Astrocyte (in vitro differentiated cells and primary cell): Measurements from ENCODE around the gene TRIM8. TPM values are rescaled to one million over a fixed set of nuclear protein-coding genes. Genes with fewer than 3 reads are reported as not detected.

Source experiments
- DNase-seq: peaks from one replicate; pipeline ENCODE4 v3.0.0-alpha.2; 2010; ENCODE audit warnings: low read depth
- FAIRE-seq: peaks from 2 replicates; lab custom pipeline; 2011; peaks lifted over from hg19 to GRCh38; lab: Jason Lieb, UNC
- H2AFZ ChIP-seq: 2 replicates; pipeline ENCODE4 v1.6.0; 2012; ENCODE audit warnings: low read depth, low read length, inconsistent platforms
- H3K27ac ChIP-seq: 2 replicates; pipeline ENCODE4 v1.5.1; 2011; ENCODE audit warnings: low read depth, low read length, inconsistent platforms
- H3K27me3 ChIP-seq: 2 replicates; pipeline ENCODE4 v1.6.0; 2011; ENCODE audit warnings: low read length, inconsistent platforms; ENCODE audit not compliant: insufficient read depth
- H3K36me3 ChIP-seq: 2 replicates; pipeline ENCODE4 v1.5.1; 2011; ENCODE audit warnings: low read length, inconsistent platforms; ENCODE audit not compliant: insufficient read depth
- H3K4me1 ChIP-seq: 2 replicates; pipeline ENCODE4 v1.5.1; 2011; ENCODE audit warnings: low read length, inconsistent platforms; ENCODE audit not compliant: insufficient read depth
- H3K4me2 ChIP-seq: 2 replicates; pipeline ENCODE4 v1.6.0; 2012; ENCODE audit warnings: low read length, inconsistent platforms
- H3K4me3 ChIP-seq: 2 replicates; pipeline ENCODE4 v1.5.1; 2011; ENCODE audit warnings: low read depth, mild to moderate bottlenecking, low read length, inconsistent platforms; ENCODE audit not compliant: insufficient read depth
- H3K79me2 ChIP-seq: 2 replicates; pipeline ENCODE4 v1.6.0; 2012; ENCODE audit warnings: mild to moderate bottlenecking, low read length, inconsistent platforms; ENCODE audit not compliant: insufficient read depth
- H3K9ac ChIP-seq: 2 replicates; pipeline ENCODE4 v1.6.0; 2012; ENCODE audit warnings: mild to moderate bottlenecking, low read length, inconsistent platforms
- H3K9me3 ChIP-seq: 2 replicates; pipeline ENCODE4 v1.5.1; 2012; ENCODE audit warnings: low read depth, mild to moderate bottlenecking, low read length, inconsistent platforms; ENCODE audit not compliant: insufficient read depth
- H4K20me1 ChIP-seq: 2 replicates; pipeline ENCODE4 v1.6.0; 2012; ENCODE audit warnings: low read length, inconsistent platforms; ENCODE audit not compliant: insufficient read depth
- H3K27ac Mint-ChIP-seq: one replicate; pipeline ENCODE4 v1.8.0; 2021; ENCODE audit warnings: mild to moderate bottlenecking, mixed read lengths; ENCODE audit not compliant: unreplicated experiment
- H3K27me3 Mint-ChIP-seq: one replicate; pipeline ENCODE4 v1.8.0; 2021; ENCODE audit warnings: low read depth, mixed read lengths; ENCODE audit not compliant: unreplicated experiment
- H3K36me3 Mint-ChIP-seq: one replicate; pipeline ENCODE4 v1.8.0; 2021; ENCODE audit warnings: low read depth, mixed read lengths; ENCODE audit not compliant: unreplicated experiment
- H3K4me1 Mint-ChIP-seq: one replicate; pipeline ENCODE4 v1.8.0; 2021; ENCODE audit warnings: low read depth, mixed read lengths; ENCODE audit not compliant: unreplicated experiment
- H3K4me3 Mint-ChIP-seq: one replicate; pipeline ENCODE4 v1.8.0; 2021; ENCODE audit warnings: mild to moderate bottlenecking, moderate library complexity, mixed read lengths; ENCODE audit not compliant: unreplicated experiment
- H3K9me3 Mint-ChIP-seq: one replicate; pipeline ENCODE4 v1.8.0; 2021; ENCODE audit warnings: mild to moderate bottlenecking, mixed read lengths; ENCODE audit not compliant: unreplicated experiment
- CTCF ChIP-seq: IDR thresholded peaks from 2 replicates; pipeline ENCODE4 v1.5.1; 2011; ENCODE audit warnings: low read depth, mild to moderate bottlenecking, inconsistent platforms, low read length, moderate library complexity; ENCODE audit not compliant: insufficient read depth
- EZH2 ChIP-seq: IDR thresholded peaks from 2 replicates; pipeline ENCODE4 v1.6.1; 2012; ENCODE audit warnings: mild to moderate bottlenecking, low read length, inconsistent platforms; ENCODE audit not compliant: insufficient read depth
- total RNA-seq: library from RNA; stranded (reverse); gene quantifications from 2 replicates; pipeline ENCODE4 v1.2.1, GENCODE V29; 2021

TRIM8 gene
- total RNA-seq, 1 donor from 2014 or later: 117 TPM

DNA sequence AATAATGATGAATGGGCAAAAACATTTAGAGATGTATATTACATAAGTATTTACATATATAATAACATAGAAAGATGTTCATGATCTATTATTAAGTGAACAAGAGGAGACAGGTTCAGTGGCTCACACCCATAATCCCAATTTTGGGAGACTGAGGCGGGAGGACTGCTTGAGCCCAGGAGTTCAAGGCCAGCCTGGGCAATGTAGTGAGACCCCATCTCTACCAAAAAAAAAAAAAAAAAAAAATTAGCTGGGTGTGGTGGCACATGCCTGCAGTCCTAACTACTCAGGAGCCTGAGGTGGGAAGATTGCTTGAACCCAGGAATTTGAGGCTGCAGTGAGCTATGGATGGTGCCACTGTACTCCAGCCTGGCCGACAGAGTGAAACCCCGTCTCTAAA is 57.5 kb downstream of the TRIM8 start:
- no peaks in the 10 kb centered on the region for H3K9me3 Mint-ChIP-seq
- DNase-seq: no peak
- H3K36me3 Mint-ChIP-seq: peaks cover 13% of the 10 kb centered on the region
- no peaks in the 10 kb centered on the region for H3K9me3 ChIP-seq
- H4K20me1 ChIP-seq: peaks cover 3% of the 10 kb centered on the region
- peaks cover 13% of the 10 kb centered on the region for H3K4me1 ChIP-seq
- H3K4me3 Mint-ChIP-seq: no peak overlapping the region
- no peak overlapping the region for H3K4me3 ChIP-seq
- peaks cover 13% of the 10 kb centered on the region for H3K79me2 ChIP-seq
- no peak overlapping the region for H3K27ac ChIP-seq
- H3K4me2 ChIP-seq: no peak overlapping the region
- no peaks in the 10 kb centered on the region for H3K27me3 ChIP-seq
- H3K27me3 Mint-ChIP-seq: no peaks in the 10 kb centered on the region
- no peak overlapping the region for H3K9ac ChIP-seq
- peaks cover 27% of the 10 kb centered on the region for H3K4me1 Mint-ChIP-seq
- FAIRE-seq: no peak
- TF ChIP-seq EZH2 (no peak), CTCF (no peak)
- no peak overlapping the region for H2AFZ ChIP-seq
- no peak overlapping the region for H3K27ac Mint-ChIP-seq
- peaks cover 5% of the 10 kb centered on the region for H3K36me3 ChIP-seq

- peak overlapping the region; percentile 34 for H3K4me3 Mint-ChIP-seq
- peaks cover 32% of the 10 kb centered on the region for H3K4me1 Mint-ChIP-seq
- DNase-seq: peak; percentile 62
- no peak for FAIRE-seq
- TF ChIP-seq CTCF: no peak
- TF ChIP-seq EZH2: no peak
- H3K4me3 ChIP-seq: no peak overlapping the region
- H3K4me1 ChIP-seq: peaks cover 13% of the 10 kb centered on the region
- no peaks in the 10 kb centered on the region for H3K27me3 Mint-ChIP-seq
- no peaks in the 10 kb centered on the region for H3K9me3 Mint-ChIP-seq
- H3K36me3 Mint-ChIP-seq: peaks cover 10% of the 10 kb centered on the region
- H3K36me3 ChIP-seq: peaks cover 5% of the 10 kb centered on the region
- no peak overlapping the region for H2AFZ ChIP-seq
- no peaks in the 10 kb centered on the region for H3K27me3 ChIP-seq
- no peaks in the 10 kb centered on the region for H3K9me3 ChIP-seq
- H4K20me1 ChIP-seq: peaks cover 3% of the 10 kb centered on the region
- H3K4me2 ChIP-seq: no peak overlapping the region
- H3K27ac Mint-ChIP-seq: peak overlapping the region; percentile 66
- no peak overlapping the region for H3K27ac ChIP-seq
- no peak overlapping the region for H3K9ac ChIP-seq
- H3K79me2 ChIP-seq: peaks cover 16% of the 10 kb centered on the region
Observed at GRCh38 chr10:102702742-102703141, 58.5 kb downstream of the TRIM8 start.

- H3K36me3 ChIP-seq: peaks cover 5% of the 10 kb centered on the region
- no peaks in the 10 kb centered on the region for H3K27me3 ChIP-seq
- no peaks in the 10 kb centered on the region for H3K9me3 ChIP-seq
- H3K4me1 Mint-ChIP-seq: peaks cover 30% of the 10 kb centered on the region
- H3K4me2 ChIP-seq: peak overlapping the region; percentile 80
- FAIRE-seq (peak; percentile 17), DNase-seq (peak; percentile 82)
- H4K20me1 ChIP-seq: peaks cover 3% of the 10 kb centered on the region
- peak overlapping the region; percentile 46 for H3K9ac ChIP-seq
- H3K27ac Mint-ChIP-seq: peak overlapping the region; percentile 95
- H3K27ac ChIP-seq: peak overlapping the region; percentile 81
- no peaks in the 10 kb centered on the region for H3K9me3 Mint-ChIP-seq
- peaks cover 30% of the 10 kb centered on the region for H3K79me2 ChIP-seq
- peaks cover 13% of the 10 kb centered on the region for H3K4me1 ChIP-seq
- H3K27me3 Mint-ChIP-seq: no peaks in the 10 kb centered on the region
- peaks cover 4% of the 10 kb centered on the region for H3K36me3 Mint-ChIP-seq
- peak overlapping the region; percentile 36 for H3K4me3 Mint-ChIP-seq
- H3K4me3 ChIP-seq: peak overlapping the region; percentile 24
- TF ChIP-seq EZH2 (no peak), CTCF (no peak)
- no peak overlapping the region for H2AFZ ChIP-seq
Observed at GRCh38 chr10:102704915-102705314, 60.6 kb downstream of the TRIM8 start.
